Endothelial cell of umbilical vein (primary cell): ENCODE results near the gene NT5DC1.

ENCODE experiments used
- CTCF ChIP-seq, 2 donors: IDR thresholded peaks; 1 replicate in 1 of 2; 2 replicates in 1 of 2; pipeline ENCODE4 v1.5.1; 2011; ENCODE audit warnings: low read length in 2 of 2, mild to moderate bottlenecking in 2 of 2, moderate library complexity in 2 of 2, control low read depth in 1 of 2, inconsistent platforms in 1 of 2, low read depth in 1 of 2; ENCODE audit not compliant: insufficient read depth in 1 of 2; ENCODE audit errors: extremely low read depth in 1 of 2
- EZH2 ChIP-seq: IDR thresholded peaks from 2 replicates; pipeline ENCODE4 v1.6.1; 2012; ENCODE audit warnings: borderline replicate concordance, low read depth, mild to moderate bottlenecking, moderate library complexity, low read length, inconsistent platforms; ENCODE audit not compliant: severe bottlenecking
- JUN ChIP-seq: IDR thresholded peaks from 2 replicates; pipeline ENCODE4 v1.6.1; 2011; ENCODE audit warnings: borderline replicate concordance, low read depth; ENCODE audit not compliant: insufficient read length, insufficient read depth

- TF ChIP-seq JUN (no peak), CTCF (IDR thresholded peaks at IDR 0.05; ENCODE audit: extremely low read depth in 1 of 2, insufficient read depth in 1 of 2, low read depth in 1 of 2, low read length in 2 of 2) (no peak), EZH2 (no peak)
Observed at GRCh38 chr6:116101790-116102189, 1.1 kb downstream of the NT5DC1 start.
